DOHH2 (cell line): Measurements from ENCODE around the gene PPP1R15A.
A peak's percentile ranks its signal among the peaks of the same experiment; 100 is the strongest.
"Not testable (repeated sequence)": the region's sequence is repeated elsewhere in the genome, so short reads cannot be mapped to it uniquely, and the experiment has no call there.

Source experiments
- H3F3A ChIP-seq: fragments of 200-600 bp; sonication (generic), shearing (Covaris generic); 2 replicates; pipeline ENCODE4 v1.6.0; 2016; ENCODE audit warnings: antibody characterized with exemption, mild to moderate bottlenecking; ENCODE audit not compliant: control insufficient read depth, insufficient read depth
- H3K27ac ChIP-seq: fragments of 200-600 bp; sonication (generic); 2 replicates; pipeline ENCODE4 v1.5.1; 2014; ENCODE audit warnings: low read depth, mild to moderate bottlenecking, low read length, moderate library complexity
- H3K27me3 ChIP-seq: fragments of 200-600 bp; sonication (generic); 2 replicates; pipeline ENCODE4 v1.6.1; 2014; ENCODE audit warnings: mild to moderate bottlenecking, low read length, mixed read lengths; ENCODE audit not compliant: control insufficient read depth
- H3K36me3 ChIP-seq: fragments of 200-600 bp; sonication (generic); 2 replicates; pipeline ENCODE4 v1.6.1; 2014; ENCODE audit warnings: mild to moderate bottlenecking, low read length, moderate library complexity, mixed read lengths; ENCODE audit not compliant: control insufficient read depth
- H3K4me1 ChIP-seq: fragments of 200-600 bp; sonication (generic); 2 replicates; pipeline ENCODE4 v1.6.1; 2014; ENCODE audit warnings: mild to moderate bottlenecking, low read length, mixed read lengths; ENCODE audit not compliant: control insufficient read depth
- H3K4me2 ChIP-seq: fragments of 200-600 bp; sonication (generic); 2 replicates; pipeline ENCODE4 v1.6.0; 2014; ENCODE audit warnings: mild to moderate bottlenecking, low read length, moderate library complexity
- H3K4me3 ChIP-seq: fragments of 200-600 bp; sonication (generic); 2 replicates; pipeline ENCODE4 v1.5.1; 2014; ENCODE audit warnings: mild to moderate bottlenecking, low read length, mixed read lengths
- H3K79me2 ChIP-seq: fragments of 200-600 bp; sonication (generic); 2 replicates; pipeline ENCODE4 v1.6.1; 2014; ENCODE audit warnings: mild to moderate bottlenecking, low read length, mixed read lengths; ENCODE audit not compliant: control insufficient read depth
- H3K9me2 ChIP-seq: fragments of 200-600 bp; sonication (generic); replicated peaks from 2 replicates; pipeline ENCODE4 v1.6.1; 2014; ENCODE audit warnings: mild to moderate bottlenecking, low read length, mixed read lengths; ENCODE audit not compliant: control insufficient read depth
- H3K9me3 ChIP-seq: fragments of 200-600 bp; sonication (generic); 2 replicates; pipeline ENCODE4 v1.6.1; 2014; ENCODE audit warnings: antibody characterized with exemption, low read length, mixed read lengths; ENCODE audit not compliant: control insufficient read depth, insufficient read depth
- H4K20me1 ChIP-seq: fragments of 200-600 bp; sonication (generic); 2 replicates; pipeline ENCODE4 v1.6.0; 2014; ENCODE audit warnings: low read depth, mild to moderate bottlenecking, antibody characterized with exemption, low read length, moderate library complexity; ENCODE audit not compliant: control insufficient read depth, insufficient read depth
- CTCF ChIP-seq: fragments of 200-600 bp; sonication (generic); IDR thresholded peaks from one replicate; pipeline ENCODE4 v1.5.1; 2014; ENCODE audit warnings: antibody characterized with exemption, mild to moderate bottlenecking, low read depth, low read length; ENCODE audit not compliant: poor library complexity, severe bottlenecking
- EZH2phosphoT487 ChIP-seq: fragments of 200-600 bp; sonication (generic); IDR thresholded peaks from 2 replicates; pipeline ENCODE4 v1.6.1; 2017; ENCODE audit warnings: borderline replicate concordance, mild to moderate bottlenecking, antibody characterized with exemption, low read length, moderate library complexity, mixed read lengths

Gene PPP1R15A

GRCh38 chr19:48877855-48878195, 5.6 kb downstream of the PPP1R15A start:
- Histone ChIP-seq H3F3A (peaks cover 65% of the 10 kb centered on the region), H3K4me2 (peak overlapping the region; percentile 92)

GRCh38 chr19:48878196-48879024, 6.2 kb downstream of the PPP1R15A start:
- H3K36me3 ChIP-seq, result peaks cover 53% of the 10 kb centered on the region
- H3K4me3 ChIP-seq, result no peak overlapping the region
- no peaks in the 10 kb centered on the region for H3K27me3 ChIP-seq
- peaks cover 6% of the 10 kb centered on the region for H3K9me3 ChIP-seq
- H3K79me2 ChIP-seq, result peaks cover 30% of the 10 kb centered on the region
- peak overlapping the region; percentile 96 for H3K27ac ChIP-seq
- peaks cover 74% of the 10 kb centered on the region for H3K4me1 ChIP-seq
- no peaks in the 10 kb centered on the region for H3K9me2 ChIP-seq
- H4K20me1 ChIP-seq, result peaks cover 8% of the 10 kb centered on the region; the same call in 1 of the 2 replicates
- peaks cover 61% of the 10 kb centered on the region for H3F3A ChIP-seq
- H3K4me2 ChIP-seq, result peak overlapping the region; percentile 92; the same call in 1 of the 2 replicates
- TF ChIP-seq EZH2phosphoT487 (no peak), CTCF (no peak)

More at GRCh38 chr19:48877855-48878195, 5.6 kb downstream of the PPP1R15A start:
- Histone ChIP-seq H3K27me3 (no peaks in the 10 kb centered on the region), H3K4me1 (peaks cover 73% of the 10 kb centered on the region), H3K9me2 (no peaks in the 10 kb centered on the region), H3K4me3 (peak overlapping the region; percentile 32), H3K79me2 (peaks cover 36% of the 10 kb centered on the region), H3K36me3 (peaks cover 58% of the 10 kb centered on the region), H3K27ac (peak overlapping the region; percentile 96), H3K9me3 (peaks cover 6% of the 10 kb centered on the region), H4K20me1 (peaks cover 12% of the 10 kb centered on the region; the same call in 1 of the 2 replicates)
- no peak for TF ChIP-seq CTCF
- no peak for TF ChIP-seq EZH2phosphoT487

- H3K27me3 ChIP-seq, result no peaks in the 10 kb centered on the region
- H3F3A ChIP-seq, result peaks cover 54% of the 10 kb centered on the region
- TF ChIP-seq CTCF, result no peak
- TF ChIP-seq EZH2phosphoT487, result no peak
- H3K4me3 ChIP-seq, result no peak overlapping the region
- H3K4me2 ChIP-seq, result no peak overlapping the region
- H3K9me2 ChIP-seq, result no peaks in the 10 kb centered on the region
- H3K27ac ChIP-seq, result peak overlapping the region; percentile 96
- peaks cover 45% of the 10 kb centered on the region for H3K36me3 ChIP-seq
- peaks cover 74% of the 10 kb centered on the region for H3K4me1 ChIP-seq
- peaks cover 23% of the 10 kb centered on the region for H3K79me2 ChIP-seq
- H3K9me3 ChIP-seq, result peaks cover 6% of the 10 kb centered on the region
- peaks cover under 1% of the 10 kb centered on the region; the same call in 1 of the 2 replicates for H4K20me1 ChIP-seq
Observed at GRCh38 chr19:48879025-48879637, 6.9 kb downstream of the PPP1R15A start.

GRCh38 chr19:48879696-48880095, 7.5 kb downstream of the PPP1R15A start:
- not testable (repeated sequence) for H4K20me1 ChIP-seq
- peaks cover 72% of the 10 kb centered on the region for H3K4me1 ChIP-seq
- H3F3A ChIP-seq, result peaks cover 48% of the 10 kb centered on the region

More at GRCh38 chr19:48879696-48880095, 7.5 kb downstream of the PPP1R15A start:
- H3K9me2 ChIP-seq, H3K4me3 ChIP-seq, H3K27me3 ChIP-seq, H3K9me3 ChIP-seq, H3K4me2 ChIP-seq: not testable (repeated sequence)
- Histone ChIP-seq H3K27ac (peak overlapping the region; percentile 96), H3K79me2 (peaks cover 17% of the 10 kb centered on the region), H3K36me3 (peaks cover 40% of the 10 kb centered on the region)
